ENCODE measurements around the gene SNRNP48.

GRCh38 chr6:7558781-7559180 lies 31.2 kb upstream of the SNRNP48 start:
- TF ChIP-seq CTCF (tag by site-specific recombination; IDR thresholded peaks at IDR 0.05) (no peak), ZBTB49 (tag by site-specific recombination; IDR thresholded peaks at IDR 0.05; ENCODE audit: low read depth) (no peak)
